ENCODE data around the gene GTPBP2.

GTPBP2 gene

GRCh38 chr6:43613721-43614395 lies 15.2 kb downstream of the GTPBP2 start:
- TF ChIP-seq CTCF (IDR thresholded peaks at IDR 0.05; ENCODE audit: low read depth, low read length): no peak
- no peak for DNase-seq (ENCODE audit: low read depth in 2 of 2)
- H3K4me3 ChIP-seq (replicated peaks in 1 of 2; ENCODE audit: low read depth in 2 of 2, low read length in 2 of 2): no peak overlapping the region

GRCh38 chr6:43610431-43610830 lies 18.6 kb downstream of the GTPBP2 start:
- TF ChIP-seq CTCF (IDR thresholded peaks at IDR 0.05; ENCODE audit: low read depth, low read length): no peak
- no peak overlapping the region for H3K4me3 ChIP-seq (replicated peaks in 1 of 2; ENCODE audit: low read depth in 2 of 2, low read length in 2 of 2)
- no peak for DNase-seq (ENCODE audit: low read depth in 2 of 2)

- TF ChIP-seq CTCF (IDR thresholded peaks at IDR 0.05; ENCODE audit: low read depth, low read length): no peak
- no peak overlapping the region for H3K4me3 ChIP-seq (replicated peaks in 1 of 2; ENCODE audit: low read depth in 2 of 2, low read length in 2 of 2)
- DNase-seq (ENCODE audit: low read depth in 2 of 2): no peak
Measured at GRCh38 chr6:43609402-43609801, 19.7 kb downstream of the GTPBP2 start.

- no peak for TF ChIP-seq CTCF (IDR thresholded peaks at IDR 0.05; ENCODE audit: low read depth, low read length)
- no peak for DNase-seq (ENCODE audit: low read depth in 2 of 2)
- H3K4me3 ChIP-seq (replicated peaks in 1 of 2; ENCODE audit: low read depth in 2 of 2, low read length in 2 of 2): no peak overlapping the region
Measured at GRCh38 chr6:43608807-43609206, 20.3 kb downstream of the GTPBP2 start.

GRCh38 chr6:43608310-43608763 lies 20.7 kb downstream of the GTPBP2 start:
- no peak overlapping the region for H3K4me3 ChIP-seq (replicated peaks in 1 of 2; ENCODE audit: low read depth in 2 of 2, low read length in 2 of 2)
- peak; percentile 91 for DNase-seq (ENCODE audit: low read depth in 2 of 2)
- TF ChIP-seq CTCF (IDR thresholded peaks at IDR 0.05; ENCODE audit: low read depth, low read length): peak; percentile 76

- TF ChIP-seq CTCF (IDR thresholded peaks at IDR 0.05; ENCODE audit: low read depth, low read length): no peak
- no peak for DNase-seq (ENCODE audit: low read depth in 2 of 2)
- no peak overlapping the region for H3K4me3 ChIP-seq (replicated peaks in 1 of 2; ENCODE audit: low read depth in 2 of 2, low read length in 2 of 2)
Measured at GRCh38 chr6:43606019-43606418, 23.0 kb downstream of the GTPBP2 start.

GRCh38 chr6:43604174-43604573 lies 24.9 kb downstream of the GTPBP2 start:
- TF ChIP-seq CTCF (IDR thresholded peaks at IDR 0.05; ENCODE audit: low read depth, low read length): no peak
- H3K4me3 ChIP-seq (replicated peaks in 1 of 2; ENCODE audit: low read depth in 2 of 2, low read length in 2 of 2): no peak overlapping the region
- peak; percentile 85 to 95 for DNase-seq (ENCODE audit: low read depth in 2 of 2)
